Mucosa of rectum (tissue), 2 donors: ENCODE results near the gene CDH3.

Source experiments
- H3K27ac ChIP-seq, 2 donors: one replicate each; pipeline ENCODE4 v1.7.0; 2013; ENCODE audit warnings: inconsistent platforms in 2 of 2, low read depth in 2 of 2, low read length in 2 of 2
- H3K27me3 ChIP-seq, 2 donors: one replicate each; pipeline ENCODE4 v1.7.0; 2013; ENCODE audit warnings: low read length in 2 of 2; ENCODE audit not compliant: control insufficient read depth in 2 of 2, insufficient read depth in 2 of 2
- H3K36me3 ChIP-seq, 2 donors: one replicate each; pipeline ENCODE4 v1.7.0; 2013; ENCODE audit warnings: low read length in 2 of 2; ENCODE audit not compliant: control insufficient read depth in 2 of 2, insufficient read depth in 2 of 2
- H3K4me1 ChIP-seq, 2 donors: one replicate each; pipeline ENCODE4 v1.7.0; 2013; ENCODE audit warnings: low read length in 2 of 2, mild to moderate bottlenecking in 1 of 2; ENCODE audit not compliant: control insufficient read depth in 2 of 2, insufficient read depth in 2 of 2
- H3K4me3 ChIP-seq, 2 donors: one replicate each; pipeline ENCODE4 v1.7.0; 2013; ENCODE audit warnings: low read length in 2 of 2
- H3K9ac ChIP-seq, 2 donors: one replicate each; pipeline ENCODE4 v1.7.0; 2013; ENCODE audit warnings: low read length in 2 of 2, low read depth in 1 of 2, mild to moderate bottlenecking in 1 of 2
- H3K9me3 ChIP-seq, 2 donors: one replicate each; pipeline ENCODE4 v1.7.0; 2013; ENCODE audit warnings: low read length in 2 of 2; ENCODE audit not compliant: control insufficient read depth in 2 of 2
- donor health status: healthy.
- donor health status: Normal muscosa, but diverticular disease.

The CDH3 gene

GRCh38 chr16:68646953-68647659, 2.0 kb downstream of the CDH3 start:
- H3K9ac ChIP-seq: no peak overlapping the region
- H3K9me3 ChIP-seq: no peaks in the 10 kb centered on the region
- H3K4me1 ChIP-seq: peaks cover 13 to 16% of the 10 kb centered on the region in 2 donors
- H3K36me3 ChIP-seq: no peaks in the 10 kb centered on the region
- no peak overlapping the region for H3K27ac ChIP-seq
- H3K27me3 ChIP-seq: peaks cover 54 to 63% of the 10 kb centered on the region in 2 donors
- no peak overlapping the region for H3K4me3 ChIP-seq

GRCh38 chr16:68651136-68651535, 6.0 kb downstream of the CDH3 start:
- Histone ChIP-seq H3K27ac (no peak overlapping the region), H3K9me3 (no peaks in the 10 kb centered on the region), H3K36me3 (no peaks in the 10 kb centered on the region), H3K9ac (no peak overlapping the region), H3K4me1 (peaks cover 0 to under 1% of the 10 kb centered on the region in 2 donors), H3K27me3 (peaks cover 22 to 29% of the 10 kb centered on the region in 2 donors), H3K4me3 (no peak overlapping the region)

- H3K4me1 ChIP-seq: no peaks in the 10 kb centered on the region
- H3K9me3 ChIP-seq: no peaks in the 10 kb centered on the region
- H3K27ac ChIP-seq: no peak overlapping the region
- no peak overlapping the region for H3K9ac ChIP-seq
- no peaks in the 10 kb centered on the region for H3K36me3 ChIP-seq
- peaks cover 7 to 14% of the 10 kb centered on the region in 2 donors for H3K27me3 ChIP-seq
- H3K4me3 ChIP-seq: no peak overlapping the region
These were observed 7.5 kb downstream of the CDH3 start for GRCh38 chr16:68652659-68653058.

GRCh38 chr16:68655806-68656205, 10.7 kb downstream of the CDH3 start:
- Histone ChIP-seq H3K4me3 (no peak overlapping the region), H3K4me1 (peaks cover 4 to 5% of the 10 kb centered on the region in 2 donors), H3K27me3 (peaks cover 0 to 3% of the 10 kb centered on the region in 2 donors), H3K36me3 (no peaks in the 10 kb centered on the region), H3K9ac (no peak overlapping the region), H3K9me3 (no peaks in the 10 kb centered on the region), H3K27ac (no peak overlapping the region)

GRCh38 chr16:68656751-68657150, 11.6 kb downstream of the CDH3 start:
- Histone ChIP-seq H3K9me3 (no peaks in the 10 kb centered on the region), H3K27ac (no peak overlapping the region), H3K36me3 (no peaks in the 10 kb centered on the region), H3K4me3 (no peak overlapping the region), H3K4me1 (peaks cover 4 to 5% of the 10 kb centered on the region in 2 donors), H3K27me3 (peaks cover 0 to 3% of the 10 kb centered on the region in 2 donors), H3K9ac (no peak overlapping the region)

GRCh38 chr16:68658341-68658973, 13.3 kb downstream of the CDH3 start:
- Histone ChIP-seq H3K36me3 (no peaks in the 10 kb centered on the region), H3K9ac (no peak overlapping the region), H3K27me3 (peaks cover 0 to 3% of the 10 kb centered on the region in 2 donors), H3K9me3 (no peaks in the 10 kb centered on the region), H3K4me1 (peaks cover 4 to 5% of the 10 kb centered on the region in 2 donors), H3K4me3 (no peak overlapping the region), H3K27ac (no peak overlapping the region)

GRCh38 chr16:68658974-68659360, 13.9 kb downstream of the CDH3 start:
- Histone ChIP-seq H3K27me3 (peaks cover 0 to 3% of the 10 kb centered on the region in 2 donors), H3K9me3 (no peaks in the 10 kb centered on the region), H3K36me3 (no peaks in the 10 kb centered on the region), H3K4me3 (no peak overlapping the region), H3K4me1 (peaks cover 4 to 5% of the 10 kb centered on the region in 2 donors), H3K9ac (no peak overlapping the region), H3K27ac (no peak overlapping the region)

GRCh38 chr16:68659412-68660358, 14.6 kb downstream of the CDH3 start:
- H3K4me1 ChIP-seq: peaks cover 4 to 5% of the 10 kb centered on the region in 2 donors

GRCh38 chr16:68660359-68660795, 15.3 kb downstream of the CDH3 start:
- H3K36me3 ChIP-seq: no peaks in the 10 kb centered on the region
- H3K4me3 ChIP-seq: no peak overlapping the region
- H3K27me3 ChIP-seq: peaks cover 0 to 3% of the 10 kb centered on the region in 2 donors
- H3K27ac ChIP-seq: no peak overlapping the region
- no peaks in the 10 kb centered on the region for H3K9me3 ChIP-seq
- H3K4me1 ChIP-seq: peaks cover 4 to 5% of the 10 kb centered on the region in 2 donors
- H3K9ac ChIP-seq: no peak overlapping the region

More at GRCh38 chr16:68659412-68660358, 14.6 kb downstream of the CDH3 start:
- Histone ChIP-seq H3K27me3 (peaks cover 0 to 3% of the 10 kb centered on the region in 2 donors), H3K9ac (no peak overlapping the region), H3K4me3 (no peak overlapping the region), H3K36me3 (no peaks in the 10 kb centered on the region), H3K9me3 (no peaks in the 10 kb centered on the region), H3K27ac (no peak overlapping the region)
